ENCODE measurements around the gene NFIC.

GRCh38 chr19:3343619-3344502, 22.5 kb upstream of the NFIC start:
- TF ChIP-seq CTCF (IDR thresholded peaks at IDR 0.05) (no peak), CHD2 (IDR thresholded peaks at IDR 0.05; ENCODE audit: low read length, partially characterized antibody) (peak; percentile 90), SIN3A (IDR thresholded peaks at IDR 0.05; ENCODE audit: borderline replicate concordance, low read depth, low read length) (no peak)

All from SK-N-SH (cell line).